ENCODE data around the gene KIFBP. TPM values are rescaled to one million over a fixed set of nuclear protein-coding genes. Genes with fewer than 3 reads are reported as not detected.

KIFBP gene
- total and polyA plus RNA-seq, 2 donors (not counting 1 experiment from before 2014, with no cell fraction given) = 29.7 to 62.0 TPM

DNA sequence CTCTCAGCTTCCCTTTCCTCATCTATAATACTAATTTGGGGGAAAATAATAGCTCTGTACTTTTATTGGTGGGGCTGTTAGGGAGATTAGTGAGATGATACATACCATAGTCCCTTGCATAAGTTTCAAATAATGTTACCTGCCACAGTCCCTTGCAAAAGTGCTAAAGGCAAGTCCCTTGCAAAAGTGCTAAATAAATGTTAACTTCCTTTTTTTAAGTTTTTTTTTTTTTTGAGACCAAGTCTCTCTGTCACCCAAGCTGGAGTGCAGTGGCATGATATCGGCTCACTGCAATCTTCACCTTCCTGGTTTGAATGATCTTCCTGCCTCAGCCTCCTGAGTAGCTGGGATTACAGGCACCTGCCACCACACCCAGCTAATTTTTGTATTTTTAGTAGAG, 55.9 kb downstream of the KIFBP start:
- Histone ChIP-seq H3K9me3 (ENCODE audit: control insufficient read depth, insufficient read depth, low read depth, low read length) (no peaks in the 10 kb centered on the region), H3K27me3 (ENCODE audit: control insufficient read depth, insufficient read depth, low read length) (no peaks in the 10 kb centered on the region), H3K36me3 (ENCODE audit: control insufficient read depth, insufficient read depth, low read length) (no peaks in the 10 kb centered on the region), H2AFZ (ENCODE audit: low read length) (no peak overlapping the region), H3K4me3 (replicated peaks in 1 of 4; ENCODE audit: control extremely low read depth in 1 of 4, insufficient read depth in 1 of 4, low read depth in 3 of 4, low read length in 4 of 4) (no peak overlapping the region), H3K4me1 (ENCODE audit: control insufficient read depth, extremely low read depth, insufficient read depth, low read length) (peaks cover 2% of the 10 kb centered on the region), H4K20me1 (ENCODE audit: control insufficient read depth, extremely low read depth, insufficient read depth, low read length) (no peaks in the 10 kb centered on the region), H3K4me2 (ENCODE audit: extremely low read depth, insufficient read depth, low read length) (no peak overlapping the region), H3K9ac (ENCODE audit: insufficient read depth, low read length) (no peak overlapping the region), H3K79me2 (ENCODE audit: control insufficient read depth, insufficient read depth, low read length) (no peaks in the 10 kb centered on the region), H3K27ac (ENCODE audit: insufficient read depth, low read length) (no peak overlapping the region)
- DNase-seq (ENCODE audit: low read depth in 2 of 2) = no peak
- TF ChIP-seq EZH2 (IDR thresholded peaks at IDR 0.05; ENCODE audit: low read length, missing control alignments) (no peak), CTCF (conservative IDR thresholded peaks at IDR 0.05 in 1 of 2, IDR thresholded peaks at IDR 0.05 in 1 of 2; ENCODE audit: low read depth in 1 of 2, low read length in 2 of 2) (no peak)

DNA sequence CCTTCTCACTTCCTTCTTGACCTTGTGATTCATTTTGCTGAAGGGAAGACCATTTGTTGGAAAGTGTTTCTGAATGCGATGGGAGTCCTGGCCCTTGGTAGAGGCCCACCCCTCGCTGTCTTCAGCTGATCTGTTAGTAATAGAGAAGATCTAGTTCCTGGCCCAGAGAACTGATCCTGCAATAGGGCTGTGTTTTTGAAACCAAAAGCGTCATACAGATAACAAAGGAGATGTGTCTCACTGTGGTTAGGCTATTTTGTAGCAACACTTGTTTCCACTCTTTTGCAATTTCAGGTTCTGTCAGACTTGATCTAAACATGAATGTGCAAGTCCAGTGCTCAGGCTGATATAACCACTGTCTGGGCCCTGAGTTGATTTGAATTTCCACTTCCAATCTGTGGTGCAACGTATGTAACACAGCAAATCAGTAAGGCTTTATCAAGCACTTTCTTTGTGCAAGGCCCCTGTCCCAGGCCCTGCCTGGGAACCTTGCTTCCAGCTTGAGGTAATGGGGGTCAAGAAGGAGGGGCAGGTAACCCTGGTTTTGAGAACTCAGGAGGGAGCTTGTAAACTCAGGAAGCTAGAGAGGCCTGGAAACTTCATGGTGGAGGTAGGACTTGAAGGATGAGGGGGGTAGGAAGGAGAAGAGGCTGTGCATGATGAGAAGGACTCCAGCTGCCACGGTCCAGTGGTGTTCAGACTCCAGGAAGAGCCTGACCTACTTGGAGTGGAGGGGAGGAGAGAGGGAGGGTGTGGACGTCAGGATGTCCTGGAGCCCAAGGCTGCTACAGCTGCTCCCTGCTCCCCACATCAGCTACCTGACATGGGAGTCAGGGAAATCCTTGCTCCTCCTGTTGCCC, 57.1 kb downstream of the KIFBP start:
- no peak overlapping the region for H3K9ac ChIP-seq (ENCODE audit: insufficient read depth, low read length)
- H3K27me3 ChIP-seq (ENCODE audit: control insufficient read depth, insufficient read depth, low read length) = no peaks in the 10 kb centered on the region
- H3K4me2 ChIP-seq (ENCODE audit: extremely low read depth, insufficient read depth, low read length) = no peak overlapping the region
- no peaks in the 10 kb centered on the region for H3K36me3 ChIP-seq (ENCODE audit: control insufficient read depth, insufficient read depth, low read length)
- TF ChIP-seq CTCF (conservative IDR thresholded peaks at IDR 0.05 in 1 of 2, IDR thresholded peaks at IDR 0.05 in 1 of 2; ENCODE audit: low read depth in 1 of 2, low read length in 2 of 2) (no peak), EZH2 (IDR thresholded peaks at IDR 0.05; ENCODE audit: low read length, missing control alignments) (no peak)
- peaks cover 2% of the 10 kb centered on the region for H3K4me1 ChIP-seq (ENCODE audit: control insufficient read depth, extremely low read depth, insufficient read depth, low read length)
- peak; percentile 41 to 67 for DNase-seq (ENCODE audit: low read depth in 2 of 2)
- no peaks in the 10 kb centered on the region for H3K9me3 ChIP-seq (ENCODE audit: control insufficient read depth, insufficient read depth, low read depth, low read length)
- H2AFZ ChIP-seq (ENCODE audit: low read length) = no peak overlapping the region
- H3K27ac ChIP-seq (ENCODE audit: insufficient read depth, low read length) = no peak overlapping the region
- no peaks in the 10 kb centered on the region for H3K79me2 ChIP-seq (ENCODE audit: control insufficient read depth, insufficient read depth, low read length)
- H3K4me3 ChIP-seq (replicated peaks in 1 of 4; ENCODE audit: control extremely low read depth in 1 of 4, insufficient read depth in 1 of 4, low read depth in 3 of 4, low read length in 4 of 4) = no peak overlapping the region
- no peaks in the 10 kb centered on the region for H4K20me1 ChIP-seq (ENCODE audit: control insufficient read depth, extremely low read depth, insufficient read depth, low read length)

DNA sequence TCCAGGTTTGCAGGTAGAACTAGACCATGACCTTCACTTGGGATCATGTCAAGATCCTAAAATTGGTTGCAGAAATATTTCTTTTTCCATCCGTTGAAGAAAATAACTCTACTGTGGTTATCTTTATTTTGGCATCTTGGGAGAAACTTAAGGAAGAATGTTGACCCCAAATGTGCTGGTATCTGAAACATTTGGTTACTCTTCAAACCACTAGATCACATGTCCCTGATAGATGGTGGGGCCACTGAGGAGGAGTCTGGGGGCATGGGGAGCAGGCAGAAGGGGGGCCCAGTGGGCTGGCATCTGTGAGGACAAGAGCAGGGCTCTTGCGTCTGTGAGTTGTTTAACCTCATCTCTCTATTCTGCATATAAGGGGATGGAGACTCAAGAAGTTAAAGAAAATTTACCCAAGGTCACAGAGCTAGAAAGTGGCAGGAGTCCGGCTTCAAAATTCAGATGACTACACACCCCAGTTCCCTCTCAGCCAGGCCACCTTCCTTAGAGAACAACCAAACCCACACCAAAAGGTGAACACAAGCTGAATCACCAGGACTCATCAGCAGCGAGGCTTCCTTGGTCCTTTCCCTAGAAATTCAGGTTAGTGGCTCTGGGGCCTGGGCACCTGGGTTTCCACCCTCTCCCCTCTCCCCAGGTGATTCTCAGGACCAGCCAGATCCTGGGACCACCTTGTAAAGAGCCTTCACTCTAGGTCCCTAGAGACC, 58.7 kb downstream of the KIFBP start:
- H3K79me2 ChIP-seq (ENCODE audit: control insufficient read depth, insufficient read depth, low read length) = no peaks in the 10 kb centered on the region
- H3K4me3 ChIP-seq (replicated peaks in 1 of 4; ENCODE audit: control extremely low read depth in 1 of 4, insufficient read depth in 1 of 4, low read depth in 3 of 4, low read length in 4 of 4) = no peak overlapping the region
- TF ChIP-seq EZH2 (IDR thresholded peaks at IDR 0.05; ENCODE audit: low read length, missing control alignments) (no peak), CTCF (conservative IDR thresholded peaks at IDR 0.05 in 1 of 2, IDR thresholded peaks at IDR 0.05 in 1 of 2; ENCODE audit: low read depth in 1 of 2, low read length in 2 of 2) (no peak)
- no peak overlapping the region for H3K9ac ChIP-seq (ENCODE audit: insufficient read depth, low read length)
- DNase-seq (ENCODE audit: low read depth in 2 of 2) = peak in 1 of 2 donors; percentile 21
- no peak overlapping the region for H3K27ac ChIP-seq (ENCODE audit: insufficient read depth, low read length)
- H3K27me3 ChIP-seq (ENCODE audit: control insufficient read depth, insufficient read depth, low read length) = no peaks in the 10 kb centered on the region
- no peaks in the 10 kb centered on the region for H3K9me3 ChIP-seq (ENCODE audit: control insufficient read depth, insufficient read depth, low read depth, low read length)
- no peaks in the 10 kb centered on the region for H3K36me3 ChIP-seq (ENCODE audit: control insufficient read depth, insufficient read depth, low read length)
- H4K20me1 ChIP-seq (ENCODE audit: control insufficient read depth, extremely low read depth, insufficient read depth, low read length) = no peaks in the 10 kb centered on the region
- H2AFZ ChIP-seq (ENCODE audit: low read length) = no peak overlapping the region
- H3K4me1 ChIP-seq (ENCODE audit: control insufficient read depth, extremely low read depth, insufficient read depth, low read length) = peaks cover 2% of the 10 kb centered on the region
- no peak overlapping the region for H3K4me2 ChIP-seq (ENCODE audit: extremely low read depth, insufficient read depth, low read length)
